Central memory CD4-positive, alpha-beta T cell (primary cell): ENCODE data around the gene KCNJ4.
"Not testable (repeated sequence)": the region's sequence is repeated elsewhere in the genome, so short reads cannot be mapped to it uniquely, and the experiment has no call there.

Source experiments
- DNase-seq: peaks from one replicate; pipeline ENCODE4 v3.0.0; 2022

Gene KCNJ4

DNA sequence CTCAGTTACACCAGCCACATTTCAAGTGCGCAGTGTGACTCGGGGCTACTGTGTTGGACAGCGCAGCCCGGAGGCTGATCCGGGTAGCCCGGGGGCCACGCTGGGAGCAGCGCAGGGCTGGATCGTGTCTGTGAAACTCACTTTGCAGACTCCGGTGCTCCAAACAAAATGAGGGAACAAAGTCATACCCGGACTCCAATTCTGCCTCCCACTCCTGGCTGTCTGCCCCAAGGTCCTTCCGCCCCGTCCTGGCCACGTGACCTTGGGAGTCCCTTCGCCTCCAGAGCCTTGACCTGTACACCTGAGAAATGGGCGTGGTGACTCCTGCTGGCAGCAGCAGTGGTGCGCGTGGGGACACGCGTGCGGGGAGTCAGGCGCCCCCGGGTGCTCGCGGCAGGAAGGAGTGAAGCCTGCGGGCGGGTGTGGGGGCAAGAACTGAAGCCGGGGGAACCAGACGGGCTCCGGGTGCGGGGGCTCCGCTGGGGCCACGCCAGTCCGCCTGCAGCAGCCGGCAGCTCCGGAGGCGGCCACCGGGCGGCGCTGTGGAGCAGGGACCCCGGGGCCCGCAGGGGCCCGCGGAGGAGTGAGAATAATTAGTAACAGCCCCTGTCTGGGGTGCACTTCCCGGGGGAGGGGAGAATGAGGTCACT lies 42.4 kb downstream of the KCNJ4 start:
- peak; percentile 25 for DNase-seq

DNA sequence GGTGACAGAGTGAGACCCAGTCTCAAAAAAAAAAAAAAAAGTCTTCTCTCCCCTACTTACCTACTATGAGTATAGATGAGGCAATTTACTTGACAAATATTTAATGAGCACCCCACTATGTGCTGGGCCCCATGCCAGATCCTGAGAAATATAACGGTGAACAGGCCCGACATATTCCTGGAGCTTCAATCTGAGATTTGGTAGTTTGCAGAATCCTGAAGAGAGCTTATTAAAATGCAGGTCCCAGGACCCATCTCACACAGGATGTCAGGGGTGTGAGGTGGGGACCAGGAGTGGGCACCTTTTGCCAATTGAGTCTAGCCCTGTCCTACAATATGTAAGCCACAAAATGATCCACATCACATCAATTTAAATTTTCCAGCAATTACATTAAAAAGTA lies 44.0 kb downstream of the KCNJ4 start:
- no peak for DNase-seq

DNA sequence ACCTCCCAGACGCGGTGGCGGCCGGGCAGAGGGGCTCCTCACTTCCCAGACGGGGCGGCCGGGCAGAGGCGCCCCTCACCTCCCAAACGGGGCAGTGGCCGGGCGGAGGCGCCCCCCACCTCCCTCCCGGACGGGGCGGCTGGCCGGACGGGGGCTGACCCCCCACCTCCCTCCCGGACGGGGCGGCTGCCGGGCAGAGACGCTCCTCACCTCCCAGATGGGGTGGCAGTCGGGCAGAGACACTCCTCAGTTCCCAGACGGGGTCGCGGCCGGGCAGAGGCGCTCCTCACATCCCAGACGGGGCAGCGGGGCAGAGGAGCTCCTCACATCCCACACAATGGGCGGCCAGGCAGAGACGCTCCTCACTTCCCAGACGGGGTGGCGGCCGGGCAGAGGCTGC lies 45.1 kb downstream of the KCNJ4 start:
- DNase-seq: not testable (repeated sequence)

DNA sequence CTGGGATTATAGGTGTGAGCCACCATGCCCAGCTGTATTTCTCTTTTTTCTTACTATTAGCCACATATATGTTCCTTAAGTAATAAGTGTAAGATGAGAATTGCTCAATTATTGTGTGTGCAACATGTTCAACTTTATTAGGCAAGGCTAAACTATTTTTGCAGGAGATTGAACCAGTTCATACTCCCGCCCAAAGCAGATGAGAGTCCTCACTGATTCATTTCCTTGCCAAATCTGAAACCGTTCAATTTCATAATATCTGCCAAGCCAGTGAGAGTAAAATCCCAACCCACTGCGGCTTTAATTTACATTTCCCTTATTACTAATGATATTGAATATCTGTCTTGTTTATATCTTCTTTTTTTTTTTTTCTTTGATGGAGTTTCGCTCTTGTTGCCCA lies 48.4 kb downstream of the KCNJ4 start:
- no peak for DNase-seq

DNA sequence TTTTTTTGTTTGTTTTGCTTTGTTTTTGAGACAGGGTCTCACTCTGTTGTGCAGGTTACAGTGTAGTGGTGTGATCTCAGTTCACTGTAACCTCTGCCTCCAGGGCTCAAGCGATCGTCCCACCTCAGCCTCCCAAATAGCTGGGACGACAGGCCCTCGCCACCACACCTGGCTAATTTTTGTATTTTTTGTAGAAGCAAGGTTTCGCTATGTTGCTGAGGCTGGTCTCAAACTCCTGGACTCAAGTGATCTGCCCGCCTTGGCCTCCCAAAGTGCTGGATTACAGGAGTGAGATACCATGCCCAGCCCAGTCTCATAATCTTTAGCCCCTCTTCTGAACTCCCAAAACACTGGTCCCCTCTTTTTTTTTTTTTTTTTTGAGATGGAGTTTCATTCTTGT lies 50.6 kb downstream of the KCNJ4 start:
- no peak for DNase-seq

DNA sequence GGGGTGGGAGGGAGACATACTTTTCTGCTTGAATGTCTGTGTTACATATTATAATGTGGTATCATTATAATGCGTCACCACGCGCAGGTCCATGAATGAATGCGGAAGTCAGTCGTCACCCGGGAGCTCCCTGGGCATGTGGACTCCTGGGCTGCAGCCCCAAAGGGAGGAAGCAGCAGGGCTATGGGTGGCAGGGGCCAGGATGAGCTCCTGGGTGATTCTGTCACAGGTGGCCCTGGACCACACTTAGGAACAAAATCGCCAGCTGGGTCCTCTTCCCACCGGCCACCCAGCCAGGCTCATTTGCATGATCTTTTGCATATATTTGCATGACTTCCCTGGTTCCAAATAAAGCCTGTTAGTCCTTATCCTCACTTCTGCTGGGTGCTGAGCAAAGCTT lies 51.2 kb downstream of the KCNJ4 start:
- DNase-seq: no peak

DNA sequence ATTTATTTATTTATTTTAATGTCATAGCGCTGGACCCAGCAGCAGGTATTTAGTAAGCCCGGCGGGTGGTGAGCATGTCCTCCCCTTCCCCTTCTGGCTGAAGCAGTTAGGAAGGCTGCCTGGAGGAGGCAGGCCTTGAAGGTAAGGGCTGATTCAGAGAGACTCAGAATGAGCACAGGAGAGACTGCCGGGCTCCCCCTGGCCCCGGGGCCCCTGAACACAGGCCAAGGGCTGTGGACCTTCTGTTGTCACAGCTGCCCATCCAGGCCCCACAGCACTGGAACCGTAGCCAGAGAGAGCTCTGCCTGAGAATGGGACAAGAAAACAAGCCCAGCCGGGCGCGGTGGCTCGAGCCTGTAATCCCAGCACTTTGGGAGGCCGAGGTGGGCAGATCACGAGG lies 52.8 kb downstream of the KCNJ4 start:
- DNase-seq: no peak

DNA sequence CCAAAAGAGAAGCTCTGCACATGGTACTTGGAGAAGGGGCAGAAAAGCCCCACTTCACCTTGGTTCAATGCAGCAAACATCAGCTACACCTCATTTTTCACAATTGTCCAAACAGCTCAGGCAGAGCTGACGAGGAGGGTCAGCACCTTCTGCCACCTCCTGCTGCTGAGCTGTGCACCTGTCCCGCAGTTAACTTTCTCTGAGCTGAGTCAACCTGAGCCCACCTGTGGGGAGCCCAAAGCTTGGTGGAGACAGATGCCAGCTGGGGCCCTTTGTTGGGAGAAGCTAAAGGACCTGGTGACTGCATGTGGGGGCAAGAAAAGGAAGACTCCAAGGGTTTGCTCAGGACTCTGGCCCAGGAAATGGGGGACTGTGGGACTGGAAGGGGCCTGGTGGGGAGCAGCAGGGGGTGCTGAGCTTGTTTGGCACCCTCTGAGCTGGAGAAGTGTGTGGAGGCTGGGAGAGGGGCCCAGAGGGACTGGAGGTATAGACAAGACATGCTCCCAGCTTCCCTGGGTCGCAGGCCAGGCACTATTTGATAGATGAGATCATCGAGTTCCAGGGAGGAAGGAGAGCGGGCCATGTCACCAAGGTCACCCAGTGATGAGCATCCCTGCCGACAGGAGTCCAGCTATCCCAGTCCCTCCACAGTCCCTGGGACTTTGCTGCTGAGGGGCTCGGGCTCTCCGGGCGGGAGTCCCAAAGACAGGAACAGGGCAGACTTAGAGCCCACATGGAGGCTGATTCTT lies 53.5 kb downstream of the KCNJ4 start:
- no peak for DNase-seq

DNA sequence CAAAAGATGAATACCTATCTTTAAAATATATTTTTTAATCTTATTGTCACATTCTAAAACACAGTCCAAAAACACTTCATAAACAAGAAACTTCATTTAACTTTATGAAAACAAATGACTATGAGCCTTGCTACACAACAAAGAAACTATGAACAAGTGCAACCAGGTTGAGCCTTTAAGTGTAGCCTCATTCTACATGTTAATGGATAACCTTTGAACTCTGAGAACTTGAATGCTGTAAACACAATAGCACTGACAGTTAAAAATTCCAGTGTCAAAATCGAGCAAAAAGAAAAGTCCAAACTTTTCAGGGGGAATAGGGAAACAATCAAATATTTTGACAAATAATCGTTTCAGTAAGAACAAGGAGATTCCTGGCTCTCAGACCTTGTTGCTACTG lies 54.7 kb downstream of the KCNJ4 start:
- DNase-seq: not testable (repeated sequence)

DNA sequence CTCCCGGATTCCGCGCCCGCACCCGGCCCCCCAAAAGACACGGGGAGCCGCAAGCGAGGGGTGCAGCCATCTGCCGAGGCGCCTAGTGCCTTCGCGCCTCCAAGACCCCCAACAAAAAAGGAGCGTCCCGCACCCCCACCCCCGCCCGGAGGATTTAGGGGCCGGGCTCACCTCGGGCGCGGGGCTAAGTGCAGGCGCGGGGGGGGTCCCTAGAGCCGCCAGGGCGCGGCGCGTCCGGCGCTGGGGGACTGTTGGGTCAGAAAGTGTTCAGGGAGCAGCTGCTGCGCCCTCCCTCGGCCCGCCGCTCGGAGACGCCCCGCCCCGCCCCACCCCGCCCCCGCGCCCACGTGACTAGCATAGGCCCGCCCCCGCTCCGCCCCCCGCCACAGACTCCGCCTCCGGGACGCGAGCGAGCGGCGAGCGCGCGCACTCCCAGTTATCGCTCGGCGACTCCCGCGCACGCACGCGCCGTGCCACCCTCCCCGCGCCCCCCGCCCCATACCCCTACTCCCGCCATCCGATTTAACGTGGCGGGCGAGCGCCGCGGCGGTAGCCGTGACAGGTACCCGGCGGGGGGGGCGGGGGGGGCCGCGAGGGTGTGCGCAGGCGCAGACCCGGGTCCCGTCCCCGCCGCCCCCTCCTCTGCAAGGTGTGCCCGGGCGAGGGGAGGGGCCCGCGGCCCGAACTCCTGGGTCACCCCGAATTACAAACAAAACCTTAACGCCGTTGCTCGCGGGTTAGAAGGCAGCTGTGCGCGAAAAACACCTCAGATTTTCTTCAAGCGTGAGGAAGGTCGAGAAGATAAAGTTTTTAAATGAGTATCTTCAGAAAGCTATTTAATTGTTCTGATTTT lies 56.2 kb downstream of the KCNJ4 start:
- DNase-seq: peak; percentile 81

DNA sequence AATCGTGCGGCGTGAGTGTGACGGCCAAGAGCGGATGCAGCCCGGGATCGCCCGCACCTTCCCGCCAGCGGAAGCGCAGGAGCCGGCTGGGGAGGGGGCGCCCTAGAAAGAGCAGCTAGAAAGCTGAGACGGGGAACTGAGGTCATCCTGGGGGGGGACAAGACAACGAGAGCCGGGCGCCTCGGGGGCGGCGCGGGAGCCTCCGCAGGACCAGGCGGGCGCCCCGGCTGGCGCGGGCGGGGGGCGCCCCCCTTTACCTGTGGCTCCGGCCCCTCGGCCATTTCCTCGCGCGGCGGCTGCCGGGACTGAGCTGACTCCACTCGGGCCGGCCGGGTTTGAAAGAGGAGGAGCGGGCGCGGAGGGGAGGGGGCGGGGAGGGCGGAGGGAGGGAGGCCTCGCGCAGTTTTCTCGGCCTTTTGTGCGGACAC lies 56.8 kb downstream of the KCNJ4 start:
- DNase-seq: peak; percentile 51

DNA sequence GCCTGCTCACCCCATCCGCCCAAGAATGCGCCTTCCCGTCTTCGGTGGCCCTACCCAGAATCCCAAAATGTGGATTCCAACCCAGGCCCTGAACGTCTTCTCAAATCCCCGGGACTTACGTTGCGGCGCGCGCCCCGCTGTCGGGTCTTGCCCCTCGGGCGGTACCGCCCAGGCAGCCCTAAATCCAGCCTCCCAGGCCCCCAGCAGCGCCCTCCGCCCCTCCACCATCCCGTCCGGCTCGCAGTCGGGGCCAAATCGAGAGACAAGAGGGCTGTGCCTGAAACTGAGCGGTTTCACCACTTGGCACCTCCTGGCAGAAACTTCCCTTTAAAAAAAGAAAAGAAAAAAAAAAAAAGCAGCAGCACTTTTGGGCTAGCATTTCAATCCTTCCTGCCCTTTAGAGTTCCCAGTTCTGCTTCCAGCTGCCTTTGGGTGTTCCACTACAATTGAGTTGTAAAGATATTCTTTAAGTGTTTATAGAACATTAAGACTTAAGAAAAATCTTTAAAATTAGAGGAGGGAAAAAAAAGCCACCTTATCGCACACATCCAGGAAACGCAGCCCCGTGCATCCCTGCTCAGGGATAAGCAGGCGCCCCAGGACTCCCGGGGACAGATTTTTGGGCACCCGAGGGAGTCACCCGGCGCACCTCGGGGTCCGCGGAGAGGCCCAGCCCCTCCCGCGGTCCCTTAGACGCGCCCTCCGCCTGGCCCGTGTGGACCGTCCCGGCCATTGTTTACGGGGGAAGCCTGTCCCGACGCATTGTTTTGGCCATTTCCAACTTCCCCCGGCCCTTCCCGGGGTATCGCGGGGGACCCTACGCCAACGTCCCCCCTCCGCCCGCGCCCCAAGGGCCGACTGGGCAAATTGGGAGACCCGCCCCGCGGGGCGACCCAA lies 57.6 kb downstream of the KCNJ4 start:
- DNase-seq: peak; percentile 30

DNA sequence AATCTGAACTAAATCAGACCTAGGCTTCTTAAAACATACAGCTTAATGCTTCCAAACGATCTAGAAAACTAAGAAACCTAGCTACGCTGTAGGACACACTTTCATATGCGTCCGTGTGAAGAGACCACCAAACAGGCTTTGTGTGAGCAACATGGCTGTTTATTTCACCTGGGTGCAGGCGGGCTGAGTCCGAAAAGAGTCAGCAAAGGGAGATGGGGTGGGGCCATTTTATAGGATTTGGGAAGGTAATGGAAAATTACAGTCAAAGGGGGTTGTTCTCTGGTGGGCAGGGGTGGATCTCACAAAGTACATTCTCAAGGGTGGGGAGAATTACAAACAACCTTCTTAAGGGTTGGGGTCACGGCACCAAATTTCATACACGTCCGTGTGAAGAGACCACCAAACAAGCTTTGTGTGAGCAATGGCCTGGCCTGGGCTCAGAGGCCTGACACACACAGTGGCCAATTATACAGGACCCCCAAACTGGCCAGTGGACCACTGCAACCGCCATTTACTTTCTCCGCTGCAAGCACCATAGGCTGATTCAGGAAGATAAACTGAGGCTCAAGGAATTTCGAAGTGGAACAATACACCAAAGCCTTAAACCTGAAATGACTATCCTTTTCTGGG lies 58.4 kb downstream of the KCNJ4 start:
- not testable (repeated sequence) for DNase-seq

DNA sequence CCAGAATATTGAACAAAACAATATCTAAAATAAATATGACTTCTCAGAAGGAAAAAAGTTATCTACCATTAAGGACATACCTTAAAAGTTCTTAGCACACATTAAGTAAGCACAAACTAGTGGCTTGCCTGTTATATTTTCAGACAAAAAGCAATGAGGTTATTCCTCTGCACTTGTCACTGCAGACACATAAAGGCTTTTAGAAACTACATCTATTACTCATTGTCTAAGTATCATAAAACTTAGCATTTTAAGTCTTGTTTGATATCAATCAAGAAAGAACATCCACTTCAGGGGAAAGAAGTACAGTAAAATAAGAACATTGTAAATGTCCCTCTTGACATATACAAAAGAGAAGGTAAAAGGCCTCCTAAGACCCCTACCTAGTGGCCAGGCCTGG lies 59.1 kb downstream of the KCNJ4 start:
- not testable (repeated sequence) for DNase-seq

DNA sequence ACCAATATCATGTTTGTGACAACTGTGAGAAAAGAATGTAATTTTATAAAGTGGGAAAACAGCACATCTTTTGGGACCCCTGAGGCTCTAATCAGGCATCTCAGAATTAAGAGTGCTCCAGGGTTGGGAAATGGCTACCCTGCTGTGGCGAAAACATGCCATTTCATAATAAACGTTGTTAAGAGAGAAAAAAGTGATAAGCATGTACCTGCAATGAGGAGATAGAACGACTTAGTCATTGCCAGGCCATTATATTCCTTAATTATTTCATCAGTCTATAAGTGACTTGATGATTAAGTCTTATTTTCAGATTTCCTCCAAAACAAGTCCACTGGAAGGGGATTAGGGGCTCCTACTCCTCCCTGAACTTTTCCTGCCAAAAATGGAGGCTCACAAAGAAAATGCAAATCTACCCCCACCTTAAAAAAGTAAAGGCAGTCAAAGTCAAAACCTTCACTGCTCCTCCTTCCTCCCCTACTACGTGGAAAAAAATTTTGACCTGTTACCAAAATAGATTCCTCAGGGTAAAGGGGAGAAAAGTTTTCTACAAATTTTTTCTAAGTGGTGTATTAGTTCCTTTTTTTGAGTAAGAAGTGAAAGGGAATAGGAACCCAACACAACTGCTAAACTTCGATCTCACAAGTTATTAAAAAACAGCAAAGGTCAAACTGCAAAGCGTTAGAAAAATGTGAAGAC lies 59.9 kb downstream of the KCNJ4 start:
- not testable (repeated sequence) for DNase-seq

DNA sequence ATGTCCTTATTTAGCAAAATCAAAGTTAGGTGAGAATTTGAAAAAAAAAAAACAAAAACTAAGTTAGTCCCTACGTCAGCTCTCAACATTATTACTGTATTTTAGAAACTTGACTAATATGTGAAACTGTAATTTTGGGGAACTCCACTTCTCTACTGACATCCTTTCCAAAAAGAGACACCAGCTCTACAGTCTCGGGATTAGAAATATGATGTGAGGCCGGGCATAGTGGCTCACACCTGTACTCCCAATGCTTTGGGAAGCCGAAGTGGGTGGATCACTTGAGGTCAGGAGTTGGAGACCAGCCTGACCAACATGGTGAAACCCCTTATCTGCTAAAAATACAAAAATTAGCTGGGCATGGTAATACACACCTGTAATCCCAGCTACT lies 65.6 kb downstream of the KCNJ4 start:
- DNase-seq: not testable (repeated sequence)

DNA sequence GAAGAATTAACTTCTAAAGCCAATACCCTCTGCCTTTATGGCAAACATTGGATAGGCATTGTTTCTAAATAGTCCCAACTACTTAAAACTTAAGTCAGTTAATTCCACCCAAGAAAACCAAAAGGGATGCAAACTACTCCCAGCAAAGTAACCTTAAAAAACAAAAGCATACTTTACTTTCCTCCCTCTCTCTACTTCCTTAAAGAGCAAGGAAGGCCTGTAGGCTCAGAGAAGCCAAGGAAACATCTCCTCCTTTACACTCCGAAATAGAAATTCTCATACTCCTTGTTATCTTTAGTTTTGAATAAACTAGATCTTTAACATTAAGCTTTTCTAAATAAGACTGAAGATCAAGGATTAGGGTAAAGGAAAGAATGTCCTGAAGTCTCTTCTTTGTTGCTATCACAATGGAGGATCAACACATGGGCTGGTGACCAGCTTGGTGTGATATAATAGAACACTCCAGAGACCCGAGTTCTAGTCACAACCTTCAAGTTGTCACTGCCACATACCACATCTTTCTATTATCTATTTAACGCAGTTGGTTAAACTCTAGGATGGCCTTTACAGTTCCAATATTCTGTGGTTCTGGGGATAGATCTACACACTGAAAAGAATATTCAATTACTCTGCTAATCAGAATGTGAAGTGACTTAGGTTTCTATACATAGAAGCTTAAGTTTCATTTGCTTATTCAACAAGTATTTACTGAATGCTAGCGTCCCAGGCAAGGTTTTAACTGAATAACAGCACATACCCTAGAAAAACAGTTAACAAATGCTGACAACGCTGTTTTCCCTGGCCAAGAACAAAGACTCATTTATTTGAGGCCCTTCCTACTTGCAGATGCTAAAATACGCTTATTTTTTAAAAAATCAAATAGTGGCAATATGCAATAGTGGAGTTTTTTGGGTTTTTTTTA lies 66.2 kb downstream of the KCNJ4 start:
- DNase-seq: not testable (repeated sequence)

DNA sequence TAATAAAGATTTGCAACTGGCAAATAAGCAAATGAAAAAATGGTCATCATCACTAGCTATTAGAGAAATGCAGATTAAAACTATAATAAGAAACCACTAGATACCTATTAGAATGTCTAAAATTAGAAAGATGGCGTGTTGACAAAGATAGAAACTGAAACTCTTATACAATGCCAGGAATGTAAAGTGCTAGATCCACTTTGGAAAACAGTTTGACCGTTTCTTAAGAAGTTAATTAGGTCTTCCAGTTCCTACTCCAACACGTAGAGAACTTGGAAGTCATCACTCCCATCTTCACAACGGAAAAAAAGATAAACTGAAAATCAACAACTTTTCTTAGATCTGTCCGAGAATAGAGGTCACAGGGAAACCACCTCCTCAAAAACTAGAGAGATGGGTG lies 68.1 kb downstream of the KCNJ4 start:
- DNase-seq: not testable (repeated sequence)

DNA sequence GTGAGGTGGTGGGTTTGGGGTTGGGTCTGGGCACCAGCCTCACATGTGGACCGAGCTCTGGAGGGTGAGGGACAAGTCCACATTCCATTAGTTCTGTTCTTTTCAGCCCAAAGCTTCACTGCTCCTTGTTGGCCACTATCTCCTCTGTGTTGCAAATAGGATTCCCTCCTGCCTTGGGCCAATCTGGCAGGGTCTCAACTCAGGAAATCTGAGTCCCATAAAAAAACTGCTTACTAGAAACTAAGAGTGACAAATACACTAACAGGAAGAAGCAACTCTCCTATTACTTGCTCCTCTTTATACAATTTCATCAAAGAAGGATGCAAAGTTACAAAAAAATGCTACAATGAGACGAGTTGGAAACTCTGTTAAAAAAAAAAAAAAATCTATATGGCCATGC lies 71.6 kb downstream of the KCNJ4 start:
- DNase-seq: no peak

DNA sequence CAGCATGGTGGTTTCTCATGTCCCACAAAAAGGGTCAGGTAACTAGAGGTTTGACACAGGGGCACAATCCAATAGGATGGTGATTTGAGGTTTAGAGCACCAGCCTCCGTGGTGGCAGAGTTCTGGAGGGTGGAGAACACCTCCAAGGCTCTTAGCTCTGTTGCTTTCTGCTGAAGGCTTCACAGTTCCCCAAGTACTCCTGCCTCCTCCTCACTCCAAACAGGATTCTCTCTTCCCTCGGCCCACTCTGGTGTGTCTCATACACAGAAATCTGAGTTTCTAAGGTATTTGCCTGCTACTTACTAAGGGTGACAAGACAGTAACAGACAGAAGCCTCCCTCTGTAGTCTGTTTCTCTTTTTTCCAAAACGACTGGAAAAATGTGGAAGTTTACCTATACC lies 73.6 kb downstream of the KCNJ4 start:
- not testable (repeated sequence) for DNase-seq
